ELR (cell line): ENCODE measurements around the gene RNF34.

ENCODE experiments used
- DNase-seq: peaks from one replicate; pipeline ENCODE4 v3.0.0-alpha.2; 2015; ENCODE audit warnings: low read depth

RNF34 gene

GRCh38 chr12:121439715-121440114 is 39.8 kb downstream of the RNF34 start:
- no peak for DNase-seq

GRCh38 chr12:121440768-121441167 is 40.9 kb downstream of the RNF34 start:
- DNase-seq: no peak

- peak; percentile 23 for DNase-seq
These were observed 41.6 kb downstream of the RNF34 start for GRCh38 chr12:121441555-121441954.

GRCh38 chr12:121442028-121442948 is 42.4 kb downstream of the RNF34 start:
- no peak for DNase-seq

- DNase-seq: peak; percentile 82
These were observed 43.4 kb downstream of the RNF34 start for GRCh38 chr12:121443193-121443870.

GRCh38 chr12:121443911-121444841 is 44.3 kb downstream of the RNF34 start:
- no peak for DNase-seq

- no peak for DNase-seq
These were observed 44.9 kb downstream of the RNF34 start for GRCh38 chr12:121444842-121445202.

- DNase-seq: no peak
These were observed 46.8 kb downstream of the RNF34 start for GRCh38 chr12:121446750-121447149.

- no peak for DNase-seq
These were observed 48.9 kb downstream of the RNF34 start for GRCh38 chr12:121448771-121449315.

- no peak for DNase-seq
These were observed 52.0 kb downstream of the RNF34 start for GRCh38 chr12:121451961-121452339.

GRCh38 chr12:121452340-121452984 is 52.5 kb downstream of the RNF34 start:
- no peak for DNase-seq

- no peak for DNase-seq
These were observed 53.1 kb downstream of the RNF34 start for GRCh38 chr12:121452985-121453360.

GRCh38 chr12:121453629-121454028 is 53.7 kb downstream of the RNF34 start:
- no peak for DNase-seq

- no peak for DNase-seq
These were observed 55.0 kb downstream of the RNF34 start for GRCh38 chr12:121454921-121455320.

GRCh38 chr12:121455766-121456420 is 56.0 kb downstream of the RNF34 start:
- no peak for DNase-seq

- DNase-seq: no peak
These were observed 56.6 kb downstream of the RNF34 start for GRCh38 chr12:121456551-121456950.

GRCh38 chr12:121461048-121461447 is 61.1 kb downstream of the RNF34 start:
- no peak for DNase-seq

GRCh38 chr12:121464331-121464730 is 64.4 kb downstream of the RNF34 start:
- DNase-seq: no peak

GRCh38 chr12:121465921-121466793 is 66.2 kb downstream of the RNF34 start:
- peak; percentile 54 for DNase-seq
